Liver (tissue), 9 donors: Measurements from ENCODE around the gene FRK. TPM values are rescaled to one million over a fixed set of nuclear protein-coding genes. Genes with fewer than 3 reads are reported as not detected.

Source experiments
- DNase-seq: peaks from one replicate; pipeline ENCODE4 v3.0.0-alpha.2; 2017; ENCODE audit warnings: low spot score
- H3K27ac ChIP-seq, 2 donors: one replicate each; pipeline ENCODE4 v1.7.0; 2013; ENCODE audit warnings: inconsistent platforms in 2 of 2, low read length in 2 of 2, control low read depth in 1 of 2, low read depth in 1 of 2, mild to moderate bottlenecking in 1 of 2
- H3K27me3 ChIP-seq, 4 donors: one replicate each; pipeline versions ENCODE4 v1.6.1 to v1.7.0; 2013; ENCODE audit warnings: low read length in 3 of 4, inconsistent platforms in 1 of 4, mild to moderate bottlenecking in 1 of 4, moderate library complexity in 1 of 4; ENCODE audit not compliant: control insufficient read depth in 4 of 4, insufficient read depth in 4 of 4
- H3K36me3 ChIP-seq, 4 donors: one replicate each; pipeline versions ENCODE4 v1.6.1 to v1.7.0; 2013; ENCODE audit warnings: low read length in 3 of 4, mild to moderate bottlenecking in 3 of 4, low read depth in 1 of 4, moderate library complexity in 1 of 4; ENCODE audit not compliant: control insufficient read depth in 4 of 4, insufficient read depth in 3 of 4
- H3K4me1 ChIP-seq, 4 donors: one replicate each; pipeline versions ENCODE4 v1.6.1 to v1.7.0; 2013; ENCODE audit warnings: low read length in 3 of 4, mild to moderate bottlenecking in 3 of 4, moderate library complexity in 1 of 4; ENCODE audit not compliant: control insufficient read depth in 4 of 4, insufficient read depth in 4 of 4
- H3K4me3 ChIP-seq, 3 donors: one replicate each; pipeline versions ENCODE4 v1.6.1 to v1.7.0; 2013; ENCODE audit warnings: low read length in 3 of 3, control low read depth in 1 of 3, low read depth in 1 of 3, mild to moderate bottlenecking in 1 of 3
- H3K9ac ChIP-seq, 2 donors: one replicate each; pipeline ENCODE4 v1.7.0; 2013; ENCODE audit warnings: low read length in 2 of 2, mild to moderate bottlenecking in 2 of 2, moderate library complexity in 2 of 2, control low read depth in 1 of 2, low read depth in 1 of 2
- H3K9me3 ChIP-seq, 4 donors: one replicate each; pipeline versions ENCODE4 v1.6.1 to v1.7.0; 2013; ENCODE audit warnings: low read length in 3 of 4; ENCODE audit not compliant: control insufficient read depth in 4 of 4
- EGR1 ChIP-seq, 2 donors: IDR thresholded peaks; 2 replicates each; pipeline ENCODE4 v1.6.1; 2016 to 2018; ENCODE audit warnings: antibody characterized with exemption in 2 of 2, low read depth in 2 of 2
- FOXA1 ChIP-seq: IDR thresholded peaks from 2 replicates; pipeline ENCODE4 v1.6.1; 2016; ENCODE audit warnings: antibody characterized with exemption
- FOXA2 ChIP-seq: IDR thresholded peaks from 2 replicates; pipeline ENCODE4 v1.6.1; 2016; ENCODE audit warnings: antibody characterized with exemption
- GABPA ChIP-seq, 2 donors: IDR thresholded peaks in 1 of 2; conservative IDR thresholded peaks in 1 of 2; 2 replicates each; pipeline ENCODE4 v1.6.1; 2016; ENCODE audit warnings: antibody characterized with exemption in 2 of 2, mild to moderate bottlenecking in 1 of 2, moderate library complexity in 1 of 2
- HNF4A ChIP-seq, 2 donors: conservative IDR thresholded peaks; 2 replicates each; pipeline ENCODE4 v1.6.1; 2016; ENCODE audit warnings: antibody characterized with exemption in 2 of 2, mild to moderate bottlenecking in 2 of 2
- HNF4G ChIP-seq: IDR thresholded peaks from 2 replicates; pipeline ENCODE4 v1.6.1; 2016; ENCODE audit warnings: antibody characterized with exemption
- JUND ChIP-seq, 2 donors: IDR thresholded peaks; 2 replicates each; pipeline ENCODE4 v1.6.1; 2016; ENCODE audit warnings: antibody characterized with exemption in 2 of 2
- NR2F2 ChIP-seq: IDR thresholded peaks from 2 replicates; pipeline ENCODE4 v1.6.1; 2016; ENCODE audit warnings: antibody characterized with exemption
- RAD21 ChIP-seq, 2 donors: IDR thresholded peaks; 2 replicates each; pipeline ENCODE4 v1.6.1; 2016; ENCODE audit warnings: antibody characterized with exemption in 2 of 2, mild to moderate bottlenecking in 2 of 2
- RXRA ChIP-seq, 2 donors: IDR thresholded peaks; 2 replicates each; pipeline ENCODE4 v1.6.1; 2017 to 2018; ENCODE audit warnings: antibody characterized with exemption in 2 of 2, mild to moderate bottlenecking in 1 of 2
- SP1 ChIP-seq: IDR thresholded peaks from 2 replicates; pipeline ENCODE4 v1.6.1; 2018; ENCODE audit warnings: antibody characterized with exemption, mild to moderate bottlenecking
- TAF1 ChIP-seq: conservative IDR thresholded peaks from 2 replicates; pipeline ENCODE4 v1.6.1; 2016; ENCODE audit warnings: antibody characterized with exemption, mild to moderate bottlenecking
- YY1 ChIP-seq: IDR thresholded peaks from 2 replicates; pipeline ENCODE4 v1.6.1; 2016; ENCODE audit warnings: antibody characterized with exemption, mild to moderate bottlenecking
- WGBS: extraction: QIAGEN DNeasy Blood & Tissue Kit; methylation state at CpG from one replicate; pipeline ENCODE4 v1.1.7; 2013; 5-methylcytosine and 5-hydroxymethylcytosine counted together
- polyA plus RNA-seq, 2 donors: library from polyadenylated mRNA; stranded (reverse) in 1 of 2; unstranded in 1 of 2; fragments of 200-250 nt in 1 of 2; fragments of >200 nt in 1 of 2; fragmentation: Nextera tagmentation in 1 of 2; extraction: Ambion mirVana in 1 of 2; gene quantifications; one replicate each; pipeline versions ENCODE4 v1.2.1 to v1.2.3, GENCODE V29; 2013 to 2015
- total RNA-seq, 2 donors: library from RNA; depleted of rRNA; stranded (reverse); fragments of >200 nt; gene quantifications; one replicate each; pipeline ENCODE4 v1.2.3, GENCODE V29; 2014
- TF ChIP-seq, protein P1 (sequence below): IDR thresholded peaks from 2 replicates; pipeline ENCODE4 v1.6.1; 2016; ENCODE audit warnings: antibody characterized with exemption
- TF ChIP-seq, protein P2 (sequence below): IDR thresholded peaks from 2 replicates; pipeline ENCODE4 v1.6.1; 2016; ENCODE audit warnings: antibody characterized with exemption
- TF ChIP-seq, protein P3 (sequence below): IDR thresholded peaks from 2 replicates; pipeline ENCODE4 v1.6.1; 2016; ENCODE audit warnings: antibody characterized with exemption
- TF ChIP-seq, protein P4 (sequence below): fragments of 150-350 bp; IDR thresholded peaks from 2 replicates; pipeline ENCODE4 v1.5.1; 2017; ENCODE audit warnings: improper control_type of control experiment, low read depth, low read length; ENCODE audit not compliant: missing input control
- donor health status: healthy.
- donor health status: healthy.
- donor health status: healthy.
- donor health status: healthy.
- donor health status: healthy.

FRK gene
- total and polyA plus RNA-seq, 4 donors: 3.6 to 26.8 (median 5.3) TPM

DNA sequence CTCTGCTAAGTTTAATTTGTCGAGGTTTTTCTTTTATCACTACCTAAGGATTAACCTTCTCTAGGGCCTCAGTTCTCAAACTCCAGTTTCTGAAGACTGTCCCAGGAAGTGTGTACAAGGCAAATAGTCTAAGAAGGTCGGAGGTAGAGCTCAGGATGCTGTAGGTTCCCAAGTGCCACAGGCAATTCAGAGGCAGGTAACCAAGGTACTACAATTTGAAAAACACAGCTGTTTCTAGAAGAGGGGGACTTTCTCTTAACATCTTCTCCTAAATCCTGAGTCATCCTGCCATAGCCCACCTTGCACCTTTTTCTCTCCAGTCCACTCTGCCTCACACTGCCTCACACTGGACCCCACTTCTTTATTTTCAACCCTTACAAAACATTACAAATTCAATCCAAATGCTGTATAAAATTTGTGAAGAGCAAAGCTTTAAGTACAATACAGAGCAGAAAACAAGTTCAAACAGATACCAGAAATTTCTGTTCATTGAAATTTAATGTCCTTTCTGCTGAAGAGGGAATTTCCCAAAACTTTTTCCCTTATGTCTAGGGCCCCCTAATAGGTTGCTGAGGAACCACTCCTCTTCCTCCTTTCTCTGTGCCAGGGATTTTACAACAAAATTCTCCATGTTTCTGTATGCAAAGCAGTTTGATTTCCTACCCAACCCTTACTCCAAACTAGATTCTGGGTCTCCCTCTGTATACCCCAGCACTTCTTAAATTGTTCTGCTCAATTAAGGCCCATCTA lies 43.0 kb downstream of the FRK start:
- TF ChIP-seq RAD21 (IDR thresholded peaks at IDR 0.05) (no peak), NR2F2 (no peak), JUND (IDR thresholded peaks at IDR 0.05) (no peak), FOXA1 (no peak), HNF4G (no peak), EGR1 (IDR thresholded peaks at IDR 0.05; ENCODE audit: low read depth in 2 of 2) (no peak), GABPA (IDR thresholded peaks at IDR 0.05 in 1 of 2, conservative IDR thresholded peaks at IDR 0.05 in 1 of 2) (no peak), TAF1 (no peak), FOXA2 (no peak), RXRA (IDR thresholded peaks at IDR 0.05) (no peak)
- TF ChIP-seq, protein P1, sequence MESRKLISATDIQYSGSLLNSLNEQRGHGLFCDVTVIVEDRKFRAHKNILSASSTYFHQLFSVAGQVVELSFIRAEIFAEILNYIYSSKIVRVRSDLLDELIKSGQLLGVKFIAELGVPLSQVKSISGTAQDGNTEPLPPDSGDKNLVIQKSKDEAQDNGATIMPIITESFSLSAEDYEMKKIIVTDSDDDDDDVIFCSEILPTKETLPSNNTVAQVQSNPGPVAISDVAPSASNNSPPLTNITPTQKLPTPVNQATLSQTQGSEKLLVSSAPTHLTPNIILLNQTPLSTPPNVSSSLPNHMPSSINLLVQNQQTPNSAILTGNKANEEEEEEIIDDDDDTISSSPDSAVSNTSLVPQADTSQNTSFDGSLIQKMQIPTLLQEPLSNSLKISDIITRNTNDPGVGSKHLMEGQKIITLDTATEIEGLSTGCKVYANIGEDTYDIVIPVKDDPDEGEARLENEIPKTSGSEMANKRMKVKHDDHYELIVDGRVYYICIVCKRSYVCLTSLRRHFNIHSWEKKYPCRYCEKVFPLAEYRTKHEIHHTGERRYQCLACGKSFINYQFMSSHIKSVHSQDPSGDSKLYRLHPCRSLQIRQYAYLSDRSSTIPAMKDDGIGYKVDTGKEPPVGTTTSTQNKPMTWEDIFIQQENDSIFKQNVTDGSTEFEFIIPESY: no peak
- TF ChIP-seq, protein P2, sequence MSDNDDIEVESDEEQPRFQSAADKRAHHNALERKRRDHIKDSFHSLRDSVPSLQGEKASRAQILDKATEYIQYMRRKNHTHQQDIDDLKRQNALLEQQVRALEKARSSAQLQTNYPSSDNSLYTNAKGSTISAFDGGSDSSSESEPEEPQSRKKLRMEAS: no peak
- TF ChIP-seq, protein P3, sequence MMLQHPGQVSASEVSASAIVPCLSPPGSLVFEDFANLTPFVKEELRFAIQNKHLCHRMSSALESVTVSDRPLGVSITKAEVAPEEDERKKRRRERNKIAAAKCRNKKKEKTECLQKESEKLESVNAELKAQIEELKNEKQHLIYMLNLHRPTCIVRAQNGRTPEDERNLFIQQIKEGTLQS: no peak
- TF ChIP-seq, protein P4, sequence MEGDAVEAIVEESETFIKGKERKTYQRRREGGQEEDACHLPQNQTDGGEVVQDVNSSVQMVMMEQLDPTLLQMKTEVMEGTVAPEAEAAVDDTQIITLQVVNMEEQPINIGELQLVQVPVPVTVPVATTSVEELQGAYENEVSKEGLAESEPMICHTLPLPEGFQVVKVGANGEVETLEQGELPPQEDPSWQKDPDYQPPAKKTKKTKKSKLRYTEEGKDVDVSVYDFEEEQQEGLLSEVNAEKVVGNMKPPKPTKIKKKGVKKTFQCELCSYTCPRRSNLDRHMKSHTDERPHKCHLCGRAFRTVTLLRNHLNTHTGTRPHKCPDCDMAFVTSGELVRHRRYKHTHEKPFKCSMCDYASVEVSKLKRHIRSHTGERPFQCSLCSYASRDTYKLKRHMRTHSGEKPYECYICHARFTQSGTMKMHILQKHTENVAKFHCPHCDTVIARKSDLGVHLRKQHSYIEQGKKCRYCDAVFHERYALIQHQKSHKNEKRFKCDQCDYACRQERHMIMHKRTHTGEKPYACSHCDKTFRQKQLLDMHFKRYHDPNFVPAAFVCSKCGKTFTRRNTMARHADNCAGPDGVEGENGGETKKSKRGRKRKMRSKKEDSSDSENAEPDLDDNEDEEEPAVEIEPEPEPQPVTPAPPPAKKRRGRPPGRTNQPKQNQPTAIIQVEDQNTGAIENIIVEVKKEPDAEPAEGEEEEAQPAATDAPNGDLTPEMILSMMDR: no peak
- 23% methylated on average over 2 of the region's 2 CpGs for WGBS
- no peak for DNase-seq
- H3K9me3 ChIP-seq: no peaks in the 10 kb centered on the region
- peak overlapping the region in 1 of 2 donors; percentile 32 for H3K9ac ChIP-seq
- no peaks in the 10 kb centered on the region for H3K36me3 ChIP-seq
- peak overlapping the region in 2 of 3 donors; percentile 18 to 24 for H3K4me3 ChIP-seq
- H3K27me3 ChIP-seq: no peaks in the 10 kb centered on the region
- peaks cover 12 to 66% (median 60%) of the 10 kb centered on the region in 4 donors for H3K4me1 ChIP-seq
- H3K27ac ChIP-seq: peak overlapping the region; percentile 36 to 69

DNA sequence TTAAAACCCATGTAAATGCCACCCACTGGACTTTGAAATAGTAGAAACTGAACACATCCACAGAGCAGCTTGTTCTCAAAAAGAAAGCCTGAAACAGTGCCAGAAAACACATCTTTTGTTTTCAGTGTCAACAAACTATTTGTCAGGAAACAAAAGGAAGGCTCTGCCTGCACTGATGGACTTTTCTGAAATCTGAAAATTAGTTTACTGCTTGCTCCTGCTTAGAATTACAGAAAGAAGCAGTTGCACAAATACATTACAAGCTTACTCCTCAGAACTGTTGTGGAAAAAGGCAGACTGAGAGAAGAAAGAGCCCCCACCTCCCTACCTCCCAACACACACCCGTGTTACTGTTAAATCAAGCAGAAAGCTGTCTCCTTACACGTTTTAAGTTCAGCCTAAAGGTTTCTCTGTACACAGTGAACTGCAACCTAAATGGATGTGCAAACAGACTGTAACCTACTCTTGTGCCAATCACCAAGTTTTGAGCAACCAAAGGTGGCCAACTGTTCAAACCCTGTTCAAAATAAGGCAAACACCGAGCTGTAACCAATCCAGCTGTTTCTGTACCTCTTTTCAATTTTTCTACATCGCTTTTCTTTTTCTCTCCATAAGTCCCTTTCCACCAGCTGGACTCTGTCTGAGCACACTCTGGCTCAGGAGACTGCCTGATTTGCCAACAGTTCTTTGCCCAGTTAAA lies 43.7 kb downstream of the FRK start:
- H3K9me3 ChIP-seq: no peaks in the 10 kb centered on the region
- no peak for DNase-seq
- H3K9ac ChIP-seq: no peak overlapping the region
- no peaks in the 10 kb centered on the region for H3K36me3 ChIP-seq
- H3K4me3 ChIP-seq: peak overlapping the region in 2 of 3 donors; percentile 18 to 24
- H3K4me1 ChIP-seq: peaks cover 12 to 72% (median 67%) of the 10 kb centered on the region in 4 donors
- H3K27me3 ChIP-seq: no peaks in the 10 kb centered on the region
- peak overlapping the region; percentile 36 to 69 for H3K27ac ChIP-seq
- 21% methylated on average over 4 of the region's 4 CpGs for WGBS
- TF ChIP-seq, protein P3: no peak
- TF ChIP-seq JUND (IDR thresholded peaks at IDR 0.05): peak in 1 of 2 donors; percentile 6
- peak; percentile 27 to 38 for TF ChIP-seq RXRA (IDR thresholded peaks at IDR 0.05)
- no peak for TF ChIP-seq NR2F2
- TF ChIP-seq, protein P1: no peak
- no peak for TF ChIP-seq HNF4G
- peak; percentile 56 to 72 for TF ChIP-seq HNF4A (conservative IDR thresholded peaks at IDR 0.05)
- TF ChIP-seq TAF1: no peak
- TF ChIP-seq YY1: peak; percentile 4
- TF ChIP-seq, protein P2: no peak
- TF ChIP-seq EGR1 (IDR thresholded peaks at IDR 0.05; ENCODE audit: low read depth in 2 of 2): no peak
- TF ChIP-seq, protein P4: no peak
- TF ChIP-seq SP1: peak; percentile 18
